ENCODE results near the gene KIF26B. TPM values are rescaled to one million over a fixed set of nuclear protein-coding genes. Genes with fewer than 3 reads are reported as not detected.

Gene KIF26B
- total RNA-seq, 2 donors from 2014 or later = 0.12 to 0.13 TPM

DNA sequence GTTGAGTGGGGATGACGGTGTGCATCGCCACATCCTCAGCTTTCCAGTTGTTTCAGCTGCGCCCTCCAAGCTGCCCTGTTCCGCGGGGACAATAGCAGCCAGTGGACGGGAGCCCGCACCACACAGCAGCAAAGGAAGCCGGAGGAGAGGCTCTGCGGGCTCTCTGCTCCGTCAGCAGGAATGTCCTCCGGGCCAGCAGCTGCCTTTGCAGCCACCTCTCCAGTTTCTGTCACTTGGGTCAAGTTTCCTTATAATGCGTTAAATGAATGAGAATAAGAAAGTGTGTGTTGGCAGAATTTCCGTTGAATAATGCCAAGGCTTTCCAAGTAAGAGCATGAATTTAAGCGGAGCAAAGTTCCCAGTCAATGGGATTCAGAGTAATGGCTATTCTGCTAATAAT, 263.3 kb downstream of the KIF26B start:
- intact Hi-C loops (cut with DNase I) = no loop called here
- ATAC-seq = no peak
- DNase-seq = no peak

- no peak for DNase-seq
- ATAC-seq = no peak
- intact Hi-C loops (cut with DNase I) = no loop called here
Observed at GRCh38 chr1:245419461-245419978, 264.7 kb downstream of the KIF26B start.

DNA sequence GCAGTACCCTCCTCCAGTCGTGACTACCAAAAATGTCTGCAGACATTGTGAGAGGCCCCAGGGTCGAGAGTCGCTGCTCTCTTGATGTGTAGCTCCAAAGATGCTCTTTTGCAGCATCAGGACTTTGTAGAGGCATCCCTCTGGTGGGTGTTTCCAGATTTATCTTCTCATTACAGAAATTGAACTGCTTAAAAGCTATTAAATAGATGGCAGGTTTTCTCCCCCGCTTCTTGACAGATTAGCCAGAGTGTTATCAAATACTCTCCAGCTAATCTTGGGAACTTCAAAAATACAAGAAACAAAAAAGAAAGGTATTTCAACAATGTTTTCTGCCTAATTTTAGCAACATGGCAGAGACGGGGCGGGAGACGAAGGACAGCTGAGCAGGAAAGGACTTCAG, 265.2 kb downstream of the KIF26B start:
- ATAC-seq = no peak
- intact Hi-C loops (cut with DNase I) = no loop called here
- no peak for DNase-seq

DNA sequence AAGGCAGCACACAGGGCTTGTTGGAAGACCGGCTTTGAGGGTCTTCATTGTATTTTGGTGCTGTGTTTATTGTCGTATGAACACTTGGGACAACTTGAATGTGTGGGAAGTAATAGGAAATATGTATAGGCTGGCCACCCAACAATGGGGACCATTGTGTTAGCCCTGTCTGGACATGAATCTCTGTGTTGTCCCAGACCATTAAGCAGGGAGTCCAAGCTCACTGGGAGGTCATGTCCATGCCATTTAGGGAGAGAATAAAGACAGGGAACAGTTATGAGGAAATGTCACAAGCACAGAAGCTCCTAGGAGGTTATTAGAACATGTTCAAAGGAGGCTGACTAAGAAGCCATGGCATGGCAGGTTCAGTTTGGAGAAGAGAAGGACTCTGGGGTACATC, 266.1 kb downstream of the KIF26B start:
- intact Hi-C loops (cut with DNase I) = no loop called here
- no peak for DNase-seq
- ATAC-seq = no peak

DNA sequence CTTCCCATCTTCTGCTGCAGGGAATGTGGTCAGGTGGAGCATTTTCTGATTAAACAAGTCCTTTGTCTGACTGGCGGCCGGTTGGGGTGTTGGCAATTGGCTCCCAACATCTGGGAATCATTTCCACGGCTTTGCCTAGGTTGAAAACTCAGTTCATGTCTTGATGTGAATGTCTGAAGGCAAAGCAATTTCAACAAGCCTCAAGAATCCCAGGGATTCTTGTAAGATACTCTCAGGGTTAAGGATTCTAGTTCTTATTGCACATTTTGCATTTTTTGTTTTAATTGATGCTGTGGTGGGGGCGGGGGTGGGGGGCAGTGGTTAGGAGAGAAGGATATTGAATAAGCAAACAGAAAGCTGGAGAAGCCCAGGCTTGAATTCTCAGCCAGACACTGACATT, 273.9 kb downstream of the KIF26B start:
- intact Hi-C loops (cut with DNase I) = no loop called here

DNA sequence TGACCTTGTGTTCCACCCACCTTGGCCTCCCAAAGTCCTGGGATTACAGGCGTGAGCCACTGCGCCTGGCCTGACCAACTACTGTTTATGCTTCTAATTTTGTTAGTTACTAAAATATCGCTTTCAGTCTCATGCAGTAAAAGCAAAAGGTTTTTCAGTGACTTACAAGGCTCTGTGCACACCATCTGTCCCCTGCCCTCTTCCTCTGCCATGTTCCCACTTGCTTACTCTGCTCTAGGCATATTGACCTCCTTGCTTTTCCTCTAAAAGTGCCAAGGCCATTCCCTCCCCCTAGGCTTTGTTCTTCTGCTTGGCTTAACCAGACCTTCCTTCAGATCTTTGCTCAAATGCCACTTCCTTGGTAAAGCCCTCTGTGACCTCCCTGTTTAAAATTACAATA, 276.9 kb downstream of the KIF26B start:
- DNase-seq (no peak), ATAC-seq (no peak)
- intact Hi-C loops (cut with DNase I) = no loop called here

More for the DNA sequence above, 273.9 kb downstream of the KIF26B start:
- no peak for DNase-seq
- ATAC-seq = no peak

DNA sequence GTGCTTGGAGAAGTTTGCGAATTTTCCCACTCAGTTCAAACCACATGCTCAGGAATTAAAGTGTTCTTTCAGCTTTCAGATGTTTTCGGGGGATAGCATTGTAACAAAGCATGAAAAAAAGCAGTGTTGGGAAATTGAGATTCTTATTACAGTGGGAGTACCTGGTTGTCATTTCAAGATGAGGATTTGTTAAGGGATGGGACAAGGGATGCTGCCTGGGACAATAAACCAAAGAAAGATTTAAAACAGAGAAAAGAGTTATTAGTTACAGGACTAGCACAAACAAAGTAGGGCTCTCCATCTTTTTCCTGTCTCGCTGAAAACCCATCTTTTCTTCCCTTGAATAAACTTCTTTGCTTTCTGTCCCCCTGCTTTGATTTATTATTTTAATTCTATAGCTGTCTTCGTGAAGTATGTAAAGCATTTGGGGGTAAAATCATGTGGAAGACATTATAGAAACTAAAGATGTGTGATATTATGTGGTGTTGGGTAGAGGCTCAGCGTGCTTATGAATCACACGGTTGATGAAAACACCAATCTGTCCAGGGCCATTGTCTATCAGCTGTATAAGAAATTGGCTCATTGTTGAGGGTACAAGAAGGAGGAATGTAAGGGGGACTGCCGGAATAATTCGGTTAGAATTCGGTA, 277.6 kb downstream of the KIF26B start:
- intact Hi-C loops (cut with DNase I) = no loop called here
- no peak for ATAC-seq
- DNase-seq = no peak

- no peak for ATAC-seq
- intact Hi-C loops (cut with DNase I) = no loop called here
- no peak for DNase-seq
Observed at GRCh38 chr1:245433561-245433960, 278.8 kb downstream of the KIF26B start.

GRCh38 chr1:245434280-245434679, 279.5 kb downstream of the KIF26B start:
- intact Hi-C loops (cut with DNase I) = no loop called here
- DNase-seq (no peak), ATAC-seq (no peak)

DNA sequence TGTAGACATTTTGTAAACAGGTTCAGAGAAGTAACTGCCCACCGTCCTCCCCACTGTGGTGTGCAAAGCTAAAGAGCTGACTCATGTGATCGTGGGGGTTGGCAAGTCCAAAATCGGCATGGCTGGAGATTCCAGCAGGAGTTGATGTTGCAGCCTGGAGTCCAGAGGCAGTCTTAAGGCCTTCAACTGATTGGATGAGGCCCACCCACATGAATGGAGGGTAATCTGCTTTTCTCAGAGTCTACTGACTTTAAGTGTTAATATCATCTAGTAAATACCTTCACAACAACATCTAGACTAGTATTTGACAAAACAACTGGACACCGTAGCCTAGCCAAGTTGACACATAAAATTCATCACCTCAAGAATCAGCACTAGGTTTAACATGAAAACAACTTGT, 281.6 kb downstream of the KIF26B start:
- DNase-seq = no peak
- no peak for ATAC-seq
- intact Hi-C loops (cut with DNase I) = no loop called here

GRCh38 chr1:245437369-245438062, 282.7 kb downstream of the KIF26B start:
- intact Hi-C loops (cut with DNase I) = no loop called here
- ATAC-seq (no peak), DNase-seq (no peak)

DNA sequence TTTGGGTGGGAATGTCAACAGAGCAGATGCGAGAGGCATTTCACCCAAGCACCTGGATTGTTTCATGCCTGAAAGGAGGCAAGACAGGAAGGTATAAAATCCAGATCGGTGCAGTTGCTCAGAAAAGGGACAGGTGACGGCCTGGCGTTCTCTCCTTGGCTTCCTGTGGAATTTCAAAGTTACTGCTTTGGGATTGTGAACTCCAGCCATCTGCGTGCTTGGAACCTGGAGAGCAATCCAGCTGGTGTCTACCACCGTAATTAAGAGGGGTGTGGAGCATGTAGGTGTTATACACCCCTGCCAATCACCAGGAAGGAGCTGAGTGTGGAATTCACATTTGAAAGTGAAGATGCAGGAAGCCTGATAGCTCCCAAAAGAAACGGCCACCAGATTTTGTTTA, 286.1 kb downstream of the KIF26B start:
- ATAC-seq (no peak), DNase-seq (no peak)
- intact Hi-C loops (cut with DNase I) = no loop called here

DNA sequence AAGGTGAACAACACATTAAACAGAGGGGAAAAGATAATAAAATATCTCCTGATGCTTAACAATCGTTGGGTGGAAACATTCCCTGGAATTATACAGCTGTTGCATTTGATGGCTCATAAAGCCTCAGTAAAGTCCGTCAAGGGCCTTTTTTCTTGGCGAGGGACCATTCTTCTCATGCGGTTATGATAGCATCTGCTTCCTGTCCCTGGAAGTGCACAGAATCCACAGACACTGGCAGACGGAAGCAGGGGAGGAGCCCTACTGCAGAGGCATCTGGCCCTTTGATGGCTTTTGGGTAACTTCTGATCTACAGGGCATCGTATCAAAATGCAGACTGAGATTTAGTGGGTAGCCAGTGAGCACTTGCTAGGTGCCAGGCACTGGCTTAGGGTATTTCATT, 286.9 kb downstream of the KIF26B start:
- intact Hi-C loops (cut with DNase I) = no loop called here
- DNase-seq (no peak), ATAC-seq (no peak)

GRCh38 chr1:245444147-245444828, 289.5 kb downstream of the KIF26B start:
- DNase-seq (no peak), ATAC-seq (no peak)
- intact Hi-C loops (cut with DNase I) = no loop called here

DNA sequence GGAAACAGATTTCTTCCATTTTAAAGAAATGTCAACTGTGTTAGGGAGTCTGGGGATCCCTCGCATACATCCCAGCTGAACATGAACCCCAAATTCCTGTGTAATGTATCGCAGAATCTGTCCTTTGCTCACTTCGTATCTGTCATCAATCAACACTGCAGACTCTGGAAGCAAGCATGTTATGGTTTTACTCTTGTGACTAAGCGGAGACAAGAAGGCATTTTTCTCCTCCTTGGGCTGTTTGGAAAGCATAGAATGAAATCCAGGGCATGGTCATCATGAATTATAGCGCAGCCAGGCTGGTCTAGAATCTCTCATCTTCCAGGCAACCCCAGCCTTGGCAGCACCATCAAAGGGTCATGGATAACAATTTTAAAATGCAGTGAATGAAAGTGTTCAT, 290.2 kb downstream of the KIF26B start:
- ATAC-seq = no peak
- intact Hi-C loops (cut with DNase I) = no loop called here
- DNase-seq = no peak

DNA sequence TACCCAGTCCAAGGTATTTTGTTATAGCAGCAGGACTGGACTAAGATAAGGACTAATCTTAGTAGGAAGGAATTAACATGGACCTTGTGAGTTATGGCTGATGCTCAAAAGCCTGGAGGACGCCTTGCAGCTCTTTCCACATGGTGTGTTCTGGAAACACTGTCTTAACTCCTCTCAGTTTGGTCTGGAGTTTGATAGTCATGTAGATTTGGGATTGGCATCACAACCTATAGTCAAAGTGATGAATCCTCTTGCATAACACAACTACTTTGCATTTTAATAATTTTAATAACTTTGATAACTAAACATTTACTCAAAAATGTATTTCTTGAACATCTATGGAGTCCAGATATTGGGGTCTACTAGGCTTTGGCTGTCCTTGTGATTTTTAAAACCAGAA, 293.7 kb downstream of the KIF26B start:
- ATAC-seq (no peak), DNase-seq (no peak)
- intact Hi-C loops (cut with DNase I) = no loop called here

GRCh38 chr1:245448975-245449431, 294.2 kb downstream of the KIF26B start:
- ATAC-seq (no peak), DNase-seq (no peak)
- intact Hi-C loops (cut with DNase I) = no loop called here

GRCh38 chr1:245453541-245453940, 298.8 kb downstream of the KIF26B start:
- intact Hi-C loops (cut with DNase I) = no loop called here
- ATAC-seq = no peak
- DNase-seq = no peak

GRCh38 chr1:245454051-245454450, 299.3 kb downstream of the KIF26B start:
- intact Hi-C loops (cut with DNase I) = no loop called here
- DNase-seq (no peak), ATAC-seq (no peak)

- no peak for DNase-seq
Observed at GRCh38 chr1:245457562-245457961, 302.8 kb downstream of the KIF26B start.

More at GRCh38 chr1:245457562-245457961, 302.8 kb downstream of the KIF26B start:
- intact Hi-C loops (cut with DNase I) = no loop called here
- ATAC-seq = no peak
